Osteocyte (in vitro differentiated cells): ENCODE measurements around the gene PPIG. TPM values are rescaled to one million over a fixed set of nuclear protein-coding genes. Genes with fewer than 3 reads are reported as not detected.
A peak's percentile ranks its signal among the peaks of the same experiment; 100 is the strongest.
"Not testable (repeated sequence)": the region's sequence is repeated elsewhere in the genome, so short reads cannot be mapped to it uniquely, and the experiment has no call there.

ENCODE experiments used
- DNase-seq: peaks from one replicate; pipeline ENCODE4 v3.0.0; 2021; ENCODE audit warnings: mixed read lengths; ENCODE audit not compliant: unreplicated experiment; ENCODE audit errors: extremely low spot score
- H3K27ac Mint-ChIP-seq: one replicate; pipeline ENCODE4 v1.8.0; 2021; ENCODE audit warnings: mild to moderate bottlenecking, mixed read lengths; ENCODE audit not compliant: unreplicated experiment
- H3K27me3 Mint-ChIP-seq: one replicate; pipeline ENCODE4 v1.8.0; 2021; ENCODE audit warnings: mixed read lengths; ENCODE audit not compliant: unreplicated experiment
- H3K36me3 Mint-ChIP-seq: one replicate; pipeline ENCODE4 v1.8.0; 2021; ENCODE audit warnings: mixed read lengths; ENCODE audit not compliant: unreplicated experiment
- H3K4me1 Mint-ChIP-seq: one replicate; pipeline ENCODE4 v1.8.0; 2021; ENCODE audit warnings: mixed read lengths; ENCODE audit not compliant: unreplicated experiment
- H3K4me3 Mint-ChIP-seq: one replicate; pipeline ENCODE4 v1.8.0; 2021; ENCODE audit warnings: mild to moderate bottlenecking, moderate library complexity, mixed read lengths; ENCODE audit not compliant: unreplicated experiment
- H3K9me3 Mint-ChIP-seq: one replicate; pipeline ENCODE4 v1.8.0; 2021; ENCODE audit warnings: mixed read lengths; ENCODE audit not compliant: unreplicated experiment
- CTCF ChIP-seq: fragments of 200-600 bp; sonication (generic); IDR thresholded peaks from 2 replicates; pipeline ENCODE4 v1.5.0; 2021; ENCODE audit warnings: antibody characterized with exemption, mild to moderate bottlenecking, moderate library complexity
- total RNA-seq: library from RNA; stranded (reverse); gene quantifications from 2 replicates; pipeline ENCODE4 v1.2.1, GENCODE V29; 2021

Gene PPIG
- total RNA-seq, 1 donor from 2014 or later = 45.9 TPM

GRCh38 chr2:169598982-169599381, 14.8 kb downstream of the PPIG start:
- Mint-ChIP-seq H3K4me3 (no peak overlapping the region), H3K27me3 (no peaks in the 10 kb centered on the region), H3K27ac (no peak overlapping the region), H3K4me1 (no peaks in the 10 kb centered on the region), H3K36me3 (no peaks in the 10 kb centered on the region), H3K9me3 (no peaks in the 10 kb centered on the region)
- no peak for TF ChIP-seq CTCF
- DNase-seq = no peak

DNA sequence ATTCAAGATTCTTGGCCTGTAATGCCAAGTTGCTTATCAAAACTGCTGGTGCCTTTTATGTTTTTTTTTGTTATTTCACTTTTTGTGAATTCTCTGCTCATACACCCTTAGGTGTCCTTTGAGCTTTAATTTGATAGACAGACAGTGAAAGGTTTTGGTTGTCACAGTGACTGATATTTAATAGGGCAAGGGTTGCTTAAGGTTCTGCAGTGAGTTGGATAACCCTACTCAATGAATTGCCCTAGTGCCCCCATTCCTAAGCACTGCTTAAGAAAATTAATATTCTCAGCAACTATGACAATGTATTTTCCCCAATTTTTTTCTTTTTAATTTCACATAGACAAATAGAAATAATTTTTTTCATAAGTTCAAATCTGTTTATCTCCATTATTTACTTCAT, 15.4 kb downstream of the PPIG start:
- Mint-ChIP-seq H3K27ac (no peak overlapping the region), H3K4me3 (no peak overlapping the region), H3K9me3 (no peaks in the 10 kb centered on the region), H3K36me3 (peaks cover 3% of the 10 kb centered on the region), H3K4me1 (no peaks in the 10 kb centered on the region), H3K27me3 (no peaks in the 10 kb centered on the region)
- TF ChIP-seq CTCF = no peak
- no peak for DNase-seq

- H3K36me3 Mint-ChIP-seq = peaks cover 59% of the 10 kb centered on the region
Measured at GRCh38 chr2:169609264-169609663, 25.1 kb downstream of the PPIG start.

GRCh38 chr2:169613876-169614275, 29.7 kb downstream of the PPIG start:
- no peak for DNase-seq
- Mint-ChIP-seq H3K27ac (no peak overlapping the region), H3K27me3 (no peaks in the 10 kb centered on the region), H3K36me3 (peaks cover 83% of the 10 kb centered on the region), H3K4me3 (no peak overlapping the region), H3K9me3 (peaks cover 26% of the 10 kb centered on the region), H3K4me1 (no peaks in the 10 kb centered on the region)
- no peak for TF ChIP-seq CTCF

More at GRCh38 chr2:169609264-169609663, 25.1 kb downstream of the PPIG start:
- Mint-ChIP-seq H3K4me3 (no peak overlapping the region), H3K27ac (no peak overlapping the region), H3K27me3 (no peaks in the 10 kb centered on the region), H3K4me1 (no peaks in the 10 kb centered on the region), H3K9me3 (no peaks in the 10 kb centered on the region)
- no peak for TF ChIP-seq CTCF
- DNase-seq = no peak

DNA sequence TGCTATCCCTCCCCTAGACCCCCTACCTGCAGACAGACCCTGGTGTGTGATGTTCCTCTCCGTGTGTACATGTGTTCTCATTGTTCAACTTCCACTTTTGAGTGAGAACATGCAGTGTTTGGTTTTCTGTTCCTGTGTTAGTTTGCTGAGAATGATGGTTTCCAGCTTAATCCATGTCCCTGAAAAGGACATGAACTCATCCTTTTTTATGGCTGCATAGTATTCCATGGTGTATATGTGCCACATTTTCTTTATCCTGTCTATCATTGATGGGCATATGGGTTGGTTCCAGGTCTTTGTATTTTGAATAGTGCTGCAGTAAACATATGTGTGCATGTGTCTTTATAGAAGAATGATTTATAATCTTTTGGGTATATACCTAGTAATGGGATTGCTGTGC, 31.8 kb downstream of the PPIG start:
- H3K4me1 Mint-ChIP-seq, DNase-seq, H3K27me3 Mint-ChIP-seq, H3K4me3 Mint-ChIP-seq, H3K27ac Mint-ChIP-seq: not testable (repeated sequence)
- Mint-ChIP-seq H3K36me3 (peaks cover 80% of the 10 kb centered on the region), H3K9me3 (peaks cover 29% of the 10 kb centered on the region)

GRCh38 chr2:169619946-169620345, 35.8 kb downstream of the PPIG start:
- Mint-ChIP-seq H3K4me1 (peaks cover 9% of the 10 kb centered on the region), H3K4me3 (no peak overlapping the region), H3K9me3 (peaks cover 29% of the 10 kb centered on the region), H3K27ac (peak overlapping the region; percentile 20), H3K36me3 (peaks cover 70% of the 10 kb centered on the region), H3K27me3 (no peaks in the 10 kb centered on the region)
- no peak for DNase-seq
- TF ChIP-seq CTCF = no peak
